Stomach (tissue), 9 donors: ENCODE data around the gene KIF13A. TPM values are rescaled to one million over a fixed set of nuclear protein-coding genes. Genes with fewer than 3 reads are reported as not detected.
"Not testable (repeated sequence)": the region's sequence is repeated elsewhere in the genome, so short reads cannot be mapped to it uniquely, and the experiment has no call there.

Experiments used
- DNase-seq, 2 donors: peaks; one replicate each; pipeline versions ENCODE4 v3.0.0 to v3.0.0-alpha.2; 2013 to 2019
- H3K27ac ChIP-seq, 5 donors: fragments of 200-600 bp in 4 of 5; sonication (generic) in 4 of 5; one replicate each; pipeline ENCODE4 v1.5.1; 2013 to 2019; ENCODE audit warnings: mild to moderate bottlenecking in 1 of 5, moderate library complexity in 1 of 5
- H3K27me3 ChIP-seq, 3 donors: fragments of 200-600 bp; sonication (generic); one replicate each; pipeline ENCODE4 v1.5.1; 2017 to 2019; ENCODE audit warnings: mixed run types in 1 of 3
- H3K36me3 ChIP-seq, 4 donors: fragments of 200-600 bp; sonication (generic); 1 replicate in 3 of 4; 2 replicates in 1 of 4; pipeline ENCODE4 v1.5.1; 2016 to 2019
- H3K4me1 ChIP-seq, 4 donors: fragments of 200-600 bp; sonication (generic); one replicate each; pipeline ENCODE4 v1.5.1; 2016 to 2019
- H3K4me3 ChIP-seq, 4 donors: fragments of 200-600 bp; sonication (generic) in 3 of 4; one replicate each; pipeline ENCODE4 v1.5.1; 2016 to 2019; ENCODE audit warnings: mild to moderate bottlenecking in 1 of 4
- H3K9me3 ChIP-seq, 4 donors: fragments of 200-600 bp; sonication (generic); one replicate each; pipeline ENCODE4 v1.5.1; 2016 to 2019
- CTCF ChIP-seq, 7 experiments: fragments of 450-650 bp in 4 of 7; fragments of 200-600 bp in 3 of 7; sonication (generic) in 3 of 7; IDR thresholded peaks; one replicate each; pipeline ENCODE4 v1.5.1; 2016 to 2019; ENCODE audit warnings: antibody characterized with exemption in 7 of 7, control low read depth in 2 of 7, mild to moderate bottlenecking in 1 of 7
- EP300 ChIP-seq: sonication (generic); formaldehyde crosslinking; IDR thresholded peaks from one replicate; pipeline ENCODE4 v1.6.1; 2017; ENCODE audit warnings: antibody characterized with exemption
- POLR2A ChIP-seq, 4 donors: fragments of 450-650 bp; IDR thresholded peaks; one replicate each; pipeline ENCODE4 v1.6.1; 2016; ENCODE audit warnings: antibody characterized with exemption in 4 of 4, control low read depth in 2 of 4, mild to moderate bottlenecking in 1 of 4, moderate library complexity in 1 of 4
- POLR2AphosphoS5 ChIP-seq, 3 donors: sonication (generic); formaldehyde crosslinking; IDR thresholded peaks; one replicate each; pipeline ENCODE4 v1.6.1; 2016; ENCODE audit warnings: antibody characterized with exemption in 3 of 3
- WGBS, 5 donors: extraction: QIAGEN DNeasy Blood & Tissue Kit in 3 of 5; methylation state at CpG; one replicate each; pipeline versions ENCODE4 v1.1.5 to v1.1.7; 2013 to 2018; 5-methylcytosine and 5-hydroxymethylcytosine counted together
- intact Hi-C: fragments of 100-400 bp; cut with DNase I; formaldehyde crosslinking; loops from one replicate; pipeline ENCODE4 v1.15.1; 2023; ENCODE audit warnings: low total_unique reads
- polyA plus RNA-seq, 3 donors: library from polyadenylated mRNA; stranded (reverse); fragments of 200-250 nt; gene quantifications; one replicate each; pipeline ENCODE4 v1.2.3, GENCODE V29; 2013
- total RNA-seq, 5 donors: library from RNA; depleted of rRNA; stranded (reverse); fragments of >200 nt; gene quantifications; one replicate each; pipeline versions ENCODE4 v1.1.0 to v1.2.3, GENCODE V29; 2014 to 2016
- donor health status: healthy with polysubstance abuse.
- donor health status: Bipolar disorder and iron deficiency.
- donor health status: healthy.

KIF13A gene
- total and polyA plus RNA-seq, 8 donors = 9.2 to 60.6 (median 23.6) TPM

GRCh38 chr6:17812311-17812710 is 175.1 kb downstream of the KIF13A start:
- H3K4me1 ChIP-seq = no peaks in the 10 kb centered on the region
- H3K27ac ChIP-seq = no peak overlapping the region
- H3K36me3 ChIP-seq = peaks cover 4 to 71% (median 50%) of the 10 kb centered on the region in 4 donors
- H3K4me3 ChIP-seq = no peak overlapping the region
- no peaks in the 10 kb centered on the region for H3K9me3 ChIP-seq
- no peaks in the 10 kb centered on the region for H3K27me3 ChIP-seq
- no peak for DNase-seq
- TF ChIP-seq POLR2A (IDR thresholded peaks at IDR 0.05) = no peak
- TF ChIP-seq EP300 = no peak
- TF ChIP-seq CTCF (IDR thresholded peaks at IDR 0.05) = no peak
- no peak for TF ChIP-seq POLR2AphosphoS5 (IDR thresholded peaks at IDR 0.05)
- intact Hi-C loops = no loop called here
- 91 to 99% (median 97%) methylated on average over 8 of the region's 8 CpGs for WGBS, 5 donors

GRCh38 chr6:17808609-17809008 is 178.8 kb downstream of the KIF13A start:
- Histone ChIP-seq H3K27me3 (no peaks in the 10 kb centered on the region), H3K4me3 (no peak overlapping the region), H3K9me3 (no peaks in the 10 kb centered on the region), H3K27ac (no peak overlapping the region), H3K36me3 (peaks cover 4 to 70% (median 59%) of the 10 kb centered on the region in 4 donors), H3K4me1 (no peaks in the 10 kb centered on the region)
- DNase-seq = no peak
- WGBS, 5 donors = 80 to 91% (median 86%) methylated on average over 5 of the region's 5 CpGs
- TF ChIP-seq POLR2A (IDR thresholded peaks at IDR 0.05) (no peak), POLR2AphosphoS5 (IDR thresholded peaks at IDR 0.05) (no peak), EP300 (no peak), CTCF (IDR thresholded peaks at IDR 0.05) (no peak)
- intact Hi-C loops = loop anchor here (10.0 kb wide), 2 partner anchors 224 to 654 kb away; no protein-coding TSS in a partner anchor

GRCh38 chr6:17807431-17807830 is 180.0 kb downstream of the KIF13A start:
- not testable (repeated sequence) for H3K9me3 ChIP-seq, H3K27me3 ChIP-seq, H3K4me1 ChIP-seq, H3K4me3 ChIP-seq, DNase-seq, H3K27ac ChIP-seq
- intact Hi-C loops = loop anchor here (10.0 kb wide), 2 partner anchors 223 to 653 kb away; no protein-coding TSS in a partner anchor
- WGBS, 5 donors = 84 to 95% (median 88%) methylated on average over 5 of the region's 5 CpGs
- peaks cover 3 to 73% (median 60%) of the 10 kb centered on the region in 4 donors for H3K36me3 ChIP-seq

- no peak for TF ChIP-seq POLR2AphosphoS5 (IDR thresholded peaks at IDR 0.05)
- TF ChIP-seq CTCF (IDR thresholded peaks at IDR 0.05) = no peak
- no peak for TF ChIP-seq EP300
- TF ChIP-seq POLR2A (IDR thresholded peaks at IDR 0.05) = no peak
- H3K36me3 ChIP-seq = peaks cover 11 to 89% (median 85%) of the 10 kb centered on the region in 4 donors
- WGBS, 5 donors = 93 to 97% (median 96%) methylated on average over 5 of the region's 5 CpGs
- no peak overlapping the region for H3K4me3 ChIP-seq
- H3K27ac ChIP-seq = no peak overlapping the region
- H3K4me1 ChIP-seq = no peaks in the 10 kb centered on the region
- no peaks in the 10 kb centered on the region for H3K27me3 ChIP-seq
- intact Hi-C loops = loop anchor here (10.0 kb wide), 2 partner anchors 219 to 649 kb away; no protein-coding TSS in a partner anchor
- no peaks in the 10 kb centered on the region for H3K9me3 ChIP-seq
- no peak for DNase-seq
These were observed 184.0 kb downstream of the KIF13A start for GRCh38 chr6:17803409-17803808.

DNA sequence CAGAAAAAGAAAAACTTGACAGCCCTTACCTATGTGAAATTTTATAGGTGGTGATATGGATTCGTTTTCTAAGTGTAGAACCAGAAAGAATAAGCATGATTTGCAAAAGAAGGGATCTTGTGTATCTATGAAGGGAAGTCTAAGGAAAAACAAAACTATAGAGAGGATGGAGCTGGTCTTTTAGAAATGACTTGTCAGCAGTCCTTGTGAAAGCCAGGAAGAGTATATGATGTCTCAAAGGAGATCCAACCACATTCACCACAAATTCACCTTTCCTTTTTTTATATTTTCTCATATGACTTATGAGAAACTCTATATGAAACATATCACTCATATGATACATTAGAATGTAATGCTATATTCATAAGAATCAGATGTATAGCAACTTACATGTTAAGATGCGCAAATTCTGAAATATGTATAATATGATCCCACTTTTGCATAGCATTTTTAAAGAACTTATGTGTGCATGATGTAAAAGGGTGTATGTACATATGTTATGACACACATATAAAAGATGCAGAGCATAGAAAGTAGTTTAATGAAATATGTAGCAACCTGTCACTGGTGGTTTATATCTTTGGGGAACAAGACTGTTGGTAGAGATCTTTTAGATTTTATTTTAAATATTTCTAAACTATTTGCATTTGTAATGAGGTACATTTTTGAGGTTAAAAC is 188.8 kb downstream of the KIF13A start:
- TF ChIP-seq EP300 = no peak
- TF ChIP-seq POLR2A (IDR thresholded peaks at IDR 0.05) = no peak
- no peak for TF ChIP-seq CTCF (IDR thresholded peaks at IDR 0.05)
- no peak for TF ChIP-seq POLR2AphosphoS5 (IDR thresholded peaks at IDR 0.05)
- 75 to 91% (median 82%) methylated on average over 2 of the region's 2 CpGs for WGBS, 5 donors

More for the DNA sequence above, 188.8 kb downstream of the KIF13A start:
- no peaks in the 10 kb centered on the region for H3K27me3 ChIP-seq
- H3K4me3 ChIP-seq = no peak overlapping the region
- intact Hi-C loops = no loop called here
- no peak for DNase-seq
- peaks cover 37 to 100% (median 98%) of the 10 kb centered on the region in 4 donors for H3K36me3 ChIP-seq
- no peaks in the 10 kb centered on the region for H3K9me3 ChIP-seq
- H3K27ac ChIP-seq = no peak overlapping the region
- H3K4me1 ChIP-seq = no peaks in the 10 kb centered on the region
